PC-3 (cell line): Measurements from ENCODE around the gene ZNF766.

ENCODE experiments used
- CTCF ChIP-seq: fragments of 300-600 bp; sonication (generic); conservative IDR thresholded peaks from 2 replicates; pipeline ENCODE4 v1.5.1; 2017; ENCODE audit warnings: antibody characterized with exemption, low read depth, mild to moderate bottlenecking, low read length
- EZH2 ChIP-seq: fragments of 300-600 bp; sonication (generic); IDR thresholded peaks from one replicate; pipeline ENCODE4 v1.6.1; 2017; ENCODE audit warnings: antibody characterized with exemption, mild to moderate bottlenecking, low read length; ENCODE audit not compliant: unreplicated experiment
- EZH2phosphoT487 ChIP-seq: fragments of 300-600 bp; sonication (generic); IDR thresholded peaks from 2 replicates; pipeline ENCODE4 v1.6.1; 2018; ENCODE audit warnings: mild to moderate bottlenecking, antibody characterized with exemption, low read length, borderline replicate concordance

- TF ChIP-seq CTCF = no peak
- TF ChIP-seq EZH2 = no peak
- no peak for TF ChIP-seq EZH2phosphoT487
Observed at GRCh38 chr19:52297601-52298364, 28.4 kb downstream of the ZNF766 start.
